H1 (cell line): ENCODE results near the gene PANX2.

Experiments used
- JUND ChIP-seq: IDR thresholded peaks from 2 replicates; pipeline ENCODE4 v1.6.1; 2011; ENCODE audit warnings: mild to moderate bottlenecking, improper control_type of control experiment, low read length
- RAD21 ChIP-seq, 2 experiments: IDR thresholded peaks in 1 of 2; conservative IDR thresholded peaks in 1 of 2; 2 replicates each; pipeline ENCODE4 v1.6.1; 2011; ENCODE audit warnings: low read depth in 2 of 2, low read length in 2 of 2, improper control_type of control experiment in 1 of 2, inconsistent platforms in 1 of 2, mild to moderate bottlenecking in 1 of 2, moderate library complexity in 1 of 2
- SP1 ChIP-seq: IDR thresholded peaks from 2 replicates; pipeline ENCODE4 v1.6.1; 2011; ENCODE audit warnings: low read depth, low read length
- TF ChIP-seq, protein P1 (sequence below), 3 experiments: IDR thresholded peaks; 1 replicate in 2 of 3; 2 replicates in 1 of 3; pipeline versions ENCODE4 v1.5.1 to v1.6.1; 2011; ENCODE audit warnings: low read length in 3 of 3, mild to moderate bottlenecking in 3 of 3, inconsistent platforms in 2 of 3, low read depth in 1 of 3, moderate library complexity in 1 of 3; ENCODE audit not compliant: insufficient read depth in 1 of 3; ENCODE audit errors: control extremely low read depth in 1 of 3
- TF ChIP-seq, protein P2 (sequence below): IDR thresholded peaks from 2 replicates; pipeline ENCODE4 v1.6.1; 2012; ENCODE audit warnings: low read length, inconsistent platforms

DNA sequence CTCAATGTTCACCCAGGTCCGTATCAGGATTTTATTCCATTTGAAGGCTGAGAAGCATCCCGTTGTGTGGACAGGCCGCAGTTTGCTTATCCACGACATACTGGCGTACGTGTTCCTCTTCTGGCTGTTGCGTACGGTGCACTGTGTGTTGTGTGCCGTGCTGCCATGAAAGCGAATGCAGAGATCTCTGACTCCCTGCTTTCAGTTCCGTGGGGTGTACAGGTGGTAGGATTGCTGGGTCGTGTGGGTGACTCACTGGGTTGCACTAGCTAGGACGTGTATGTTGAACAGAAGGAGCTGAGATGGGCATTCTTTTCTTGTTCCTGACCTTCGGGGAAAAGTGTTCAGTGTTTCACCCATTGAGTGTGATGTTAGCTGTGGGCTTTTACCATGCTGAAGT lies 40.6 kb downstream of the PANX2 start:
- TF ChIP-seq, protein P1, sequence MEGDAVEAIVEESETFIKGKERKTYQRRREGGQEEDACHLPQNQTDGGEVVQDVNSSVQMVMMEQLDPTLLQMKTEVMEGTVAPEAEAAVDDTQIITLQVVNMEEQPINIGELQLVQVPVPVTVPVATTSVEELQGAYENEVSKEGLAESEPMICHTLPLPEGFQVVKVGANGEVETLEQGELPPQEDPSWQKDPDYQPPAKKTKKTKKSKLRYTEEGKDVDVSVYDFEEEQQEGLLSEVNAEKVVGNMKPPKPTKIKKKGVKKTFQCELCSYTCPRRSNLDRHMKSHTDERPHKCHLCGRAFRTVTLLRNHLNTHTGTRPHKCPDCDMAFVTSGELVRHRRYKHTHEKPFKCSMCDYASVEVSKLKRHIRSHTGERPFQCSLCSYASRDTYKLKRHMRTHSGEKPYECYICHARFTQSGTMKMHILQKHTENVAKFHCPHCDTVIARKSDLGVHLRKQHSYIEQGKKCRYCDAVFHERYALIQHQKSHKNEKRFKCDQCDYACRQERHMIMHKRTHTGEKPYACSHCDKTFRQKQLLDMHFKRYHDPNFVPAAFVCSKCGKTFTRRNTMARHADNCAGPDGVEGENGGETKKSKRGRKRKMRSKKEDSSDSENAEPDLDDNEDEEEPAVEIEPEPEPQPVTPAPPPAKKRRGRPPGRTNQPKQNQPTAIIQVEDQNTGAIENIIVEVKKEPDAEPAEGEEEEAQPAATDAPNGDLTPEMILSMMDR (IDR thresholded peaks at IDR 0.05; ENCODE audit: control extremely low read depth in 1 of 3, insufficient read depth in 1 of 3, low read depth in 1 of 3, low read length in 3 of 3) = no peak
- no peak for TF ChIP-seq RAD21 (IDR thresholded peaks at IDR 0.05 in 1 of 2, conservative IDR thresholded peaks at IDR 0.05 in 1 of 2; ENCODE audit: low read depth in 2 of 2, low read length in 2 of 2)
- TF ChIP-seq JUND = no peak
- TF ChIP-seq SP1 = no peak
- TF ChIP-seq, protein P2, sequence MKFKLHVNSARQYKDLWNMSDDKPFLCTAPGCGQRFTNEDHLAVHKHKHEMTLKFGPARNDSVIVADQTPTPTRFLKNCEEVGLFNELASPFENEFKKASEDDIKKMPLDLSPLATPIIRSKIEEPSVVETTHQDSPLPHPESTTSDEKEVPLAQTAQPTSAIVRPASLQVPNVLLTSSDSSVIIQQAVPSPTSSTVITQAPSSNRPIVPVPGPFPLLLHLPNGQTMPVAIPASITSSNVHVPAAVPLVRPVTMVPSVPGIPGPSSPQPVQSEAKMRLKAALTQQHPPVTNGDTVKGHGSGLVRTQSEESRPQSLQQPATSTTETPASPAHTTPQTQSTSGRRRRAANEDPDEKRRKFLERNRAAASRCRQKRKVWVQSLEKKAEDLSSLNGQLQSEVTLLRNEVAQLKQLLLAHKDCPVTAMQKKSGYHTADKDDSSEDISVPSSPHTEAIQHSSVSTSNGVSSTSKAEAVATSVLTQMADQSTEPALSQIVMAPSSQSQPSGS = no peak
